GM18858 (cell line): ENCODE data around the gene DAND5.
"Not testable (repeated sequence)": the region's sequence is repeated elsewhere in the genome, so short reads cannot be mapped to it uniquely, and the experiment has no call there.

Experiments used
- ATAC-seq: cut with Tn5 transposase; IDR thresholded peaks from one replicate; pipeline ENCODE4 v1.9.1; 2021; ENCODE audit not compliant: unreplicated experiment

The DAND5 gene

GRCh38 chr19:12945479-12946091 lies 23.8 kb upstream of the DAND5 start, which contains the start of gene RAD23A:
Gene RAD23A, plus strand, starts transcription at chr19:12945862. Its CDS starts 87 bp downstream, at chr19:12945949.
- peak; percentile 64 for ATAC-seq

- ATAC-seq = no peak
These were observed 23.2 kb upstream of the DAND5 start for GRCh38 chr19:12946092-12946721.

GRCh38 chr19:12946731-12947496 lies 22.5 kb upstream of the DAND5 start:
- ATAC-seq = no peak

GRCh38 chr19:12947702-12948611 lies 21.4 kb upstream of the DAND5 start:
- no peak for ATAC-seq

- ATAC-seq = no peak
These were observed 20.6 kb upstream of the DAND5 start for GRCh38 chr19:12948612-12949362.

- ATAC-seq = no peak
These were observed 19.8 kb upstream of the DAND5 start for GRCh38 chr19:12949363-12950283.

- ATAC-seq = not testable (repeated sequence)
These were observed 17.3 kb upstream of the DAND5 start for GRCh38 chr19:12952050-12952449.

GRCh38 chr19:12952488-12953137 lies 16.8 kb upstream of the DAND5 start:
- ATAC-seq = no peak

- ATAC-seq = no peak
These were observed 16.1 kb upstream of the DAND5 start for GRCh38 chr19:12953138-12953798.

- ATAC-seq = no peak
These were observed 15.4 kb upstream of the DAND5 start for GRCh38 chr19:12953799-12954611.

- ATAC-seq = no peak
These were observed 14.8 kb upstream of the DAND5 start for GRCh38 chr19:12954612-12954962.

- ATAC-seq = not testable (repeated sequence)
These were observed 13.8 kb upstream of the DAND5 start for GRCh38 chr19:12955575-12955974.

- no peak for ATAC-seq
These were observed 13.4 kb upstream of the DAND5 start for GRCh38 chr19:12955996-12956395.

GRCh38 chr19:12956446-12957388 lies 12.7 kb upstream of the DAND5 start, which contains the start of gene GADD45GIP1:
Gene GADD45GIP1, minus strand, starts transcription at chr19:12957223. Its CDS starts 11 bp downstream, at chr19:12957212.
- ATAC-seq = no peak

GRCh38 chr19:12957389-12957952 lies 11.9 kb upstream of the DAND5 start:
- not testable (repeated sequence) for ATAC-seq

GRCh38 chr19:12959481-12959880 lies 9.9 kb upstream of the DAND5 start:
- ATAC-seq = no peak
